ENCODE results near the gene RIMKLA. TPM values are rescaled to one million over a fixed set of nuclear protein-coding genes. Genes with fewer than 3 reads are reported as not detected.

RIMKLA gene
- total RNA-seq, 2 experiments from 2014 or later, result not detected

DNA sequence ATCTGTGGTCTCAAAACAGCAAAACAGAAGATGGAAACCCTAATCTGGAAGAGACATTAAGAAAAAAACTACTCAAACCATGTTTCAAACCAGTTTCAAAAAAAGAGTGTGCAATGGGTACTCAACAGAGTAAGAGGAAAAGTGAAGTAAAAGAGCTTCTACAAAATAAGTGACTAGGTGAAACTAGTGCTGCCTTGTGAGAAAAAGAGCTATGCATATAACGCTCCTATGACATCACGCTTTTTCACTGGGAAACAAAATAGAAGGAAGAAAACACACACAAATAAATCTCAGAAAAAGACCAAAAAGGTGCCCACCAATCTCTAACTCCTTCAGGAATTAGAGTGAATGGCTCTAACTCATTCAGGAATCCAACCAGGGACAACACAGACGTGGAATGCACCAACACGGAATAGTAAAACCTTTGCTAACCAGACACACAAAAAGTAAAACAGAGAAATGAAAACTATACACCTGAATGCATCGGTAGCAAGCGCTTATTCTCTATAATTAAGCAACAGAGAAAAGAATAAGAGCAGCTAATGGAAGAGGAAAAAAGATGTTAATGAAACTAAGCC, 46.8 kb upstream of the RIMKLA start:
- ChIA-PET POLR2A (interaction anchor here (0.5 to 1.3 kb wide), 3 partner anchors 8 to 1244 kb away, joined by 3 to 4 read pairs (median 3); no protein-coding TSS in a partner anchor), CTCF (ENCODE audit: unreplicated experiment) (no interaction called here)
- intact Hi-C loops (cut with micrococcal nuclease; ENCODE audit: unreplicated experiment), result loop anchor here (2.0 to 10.0 kb wide), 3 partner anchors 123 to 431 kb away; partner anchors contain the start of genes C1orf50, P3H1, PPCS and ZMYND12
- H3K4me1 ChIP-seq (ENCODE audit: insufficient read depth, low read length, poor library complexity, severe bottlenecking), result peaks cover 25% of the 10 kb centered on the region
- DNase-seq (ENCODE audit: low spot score), result peak; percentile 10
- TF ChIP-seq, protein P1, sequence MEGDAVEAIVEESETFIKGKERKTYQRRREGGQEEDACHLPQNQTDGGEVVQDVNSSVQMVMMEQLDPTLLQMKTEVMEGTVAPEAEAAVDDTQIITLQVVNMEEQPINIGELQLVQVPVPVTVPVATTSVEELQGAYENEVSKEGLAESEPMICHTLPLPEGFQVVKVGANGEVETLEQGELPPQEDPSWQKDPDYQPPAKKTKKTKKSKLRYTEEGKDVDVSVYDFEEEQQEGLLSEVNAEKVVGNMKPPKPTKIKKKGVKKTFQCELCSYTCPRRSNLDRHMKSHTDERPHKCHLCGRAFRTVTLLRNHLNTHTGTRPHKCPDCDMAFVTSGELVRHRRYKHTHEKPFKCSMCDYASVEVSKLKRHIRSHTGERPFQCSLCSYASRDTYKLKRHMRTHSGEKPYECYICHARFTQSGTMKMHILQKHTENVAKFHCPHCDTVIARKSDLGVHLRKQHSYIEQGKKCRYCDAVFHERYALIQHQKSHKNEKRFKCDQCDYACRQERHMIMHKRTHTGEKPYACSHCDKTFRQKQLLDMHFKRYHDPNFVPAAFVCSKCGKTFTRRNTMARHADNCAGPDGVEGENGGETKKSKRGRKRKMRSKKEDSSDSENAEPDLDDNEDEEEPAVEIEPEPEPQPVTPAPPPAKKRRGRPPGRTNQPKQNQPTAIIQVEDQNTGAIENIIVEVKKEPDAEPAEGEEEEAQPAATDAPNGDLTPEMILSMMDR (conservative IDR thresholded peaks at IDR 0.05; ENCODE audit: low read length), result no peak
- peak overlapping the region; percentile 81 for H3K4me2 ChIP-seq (ENCODE audit: low read length)
- H3K36me3 ChIP-seq (ENCODE audit: insufficient read depth, low read length), result peaks cover 10% of the 10 kb centered on the region
- no peaks in the 10 kb centered on the region for H3K9me3 ChIP-seq (ENCODE audit: low read length)
- H2AFZ ChIP-seq (ENCODE audit: low read length), result no peak overlapping the region
- peaks cover 69% of the 10 kb centered on the region for H3K79me2 ChIP-seq (ENCODE audit: insufficient read depth, low read depth, low read length)
- peaks cover 37% of the 10 kb centered on the region for H4K20me1 ChIP-seq (ENCODE audit: insufficient read depth, low read length)
- BruUV-seq (replicated peaks), result TSS peak; percentile 55
- peak overlapping the region; percentile 97 for H3K4me3 ChIP-seq (ENCODE audit: low read depth, low read length, poor library complexity, severe bottlenecking)
- H3K9me2 ChIP-seq (ENCODE audit: insufficient read depth, low read length), result no peaks in the 10 kb centered on the region
- H3K27ac ChIP-seq (ENCODE audit: low read depth, low read length, poor library complexity, severe bottlenecking), result peak overlapping the region; percentile 55

DNA sequence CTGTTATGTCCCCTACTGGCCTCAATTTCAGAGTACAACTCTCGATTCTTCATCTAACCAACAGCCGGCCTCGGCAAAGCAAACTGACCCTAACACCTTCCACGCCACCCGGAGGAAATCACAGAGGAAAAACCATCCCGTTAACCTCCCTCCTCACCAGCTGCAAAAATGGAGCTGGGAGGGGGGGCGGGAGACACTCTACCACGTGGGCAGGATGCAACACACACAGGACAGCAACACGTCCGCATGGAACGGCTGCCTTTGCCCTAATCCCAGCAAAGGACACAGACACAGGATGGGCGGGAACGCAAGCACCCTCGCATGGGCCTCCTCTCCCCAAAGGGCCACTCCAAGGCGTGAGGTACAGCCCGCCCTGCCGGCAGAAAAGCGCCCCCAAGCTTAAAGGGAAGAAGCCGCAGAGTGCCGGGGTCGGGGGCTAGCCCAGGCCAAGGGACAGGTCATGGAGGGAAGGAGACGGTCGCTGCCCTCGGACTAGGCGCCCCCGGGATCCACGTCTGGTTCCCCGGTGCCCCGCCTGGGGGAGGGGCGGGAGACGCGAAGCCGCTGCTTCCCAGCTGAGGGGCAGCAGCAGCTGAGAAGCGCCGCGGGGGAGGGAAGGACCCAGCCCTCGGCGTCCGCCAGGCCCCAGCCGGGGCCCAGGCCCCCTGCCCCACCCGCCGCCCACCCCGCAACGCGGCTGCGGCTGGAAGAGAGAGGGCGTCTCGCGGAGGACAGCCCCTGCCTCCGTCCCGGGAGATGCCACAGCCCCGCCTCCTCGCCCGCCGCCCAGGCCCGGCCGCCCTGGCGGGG, 46.1 kb upstream of the RIMKLA start:
- Histone ChIP-seq H3K79me2 (ENCODE audit: insufficient read depth, low read depth, low read length) (peaks cover 62% of the 10 kb centered on the region), H3K36me3 (ENCODE audit: insufficient read depth, low read length) (peaks cover 8% of the 10 kb centered on the region), H2AFZ (ENCODE audit: low read length) (peak overlapping the region; percentile 46; the same call in 1 of the 2 replicates), H3K27ac (ENCODE audit: low read depth, low read length, poor library complexity, severe bottlenecking) (peak overlapping the region; percentile 55), H3K4me1 (ENCODE audit: insufficient read depth, low read length, poor library complexity, severe bottlenecking) (peaks cover 25% of the 10 kb centered on the region), H3K9me2 (ENCODE audit: insufficient read depth, low read length) (no peaks in the 10 kb centered on the region), H4K20me1 (ENCODE audit: insufficient read depth, low read length) (peaks cover 30% of the 10 kb centered on the region), H3K4me2 (ENCODE audit: low read length) (peak overlapping the region; percentile 81), H3K9me3 (ENCODE audit: low read length) (no peaks in the 10 kb centered on the region), H3K4me3 (ENCODE audit: low read depth, low read length, poor library complexity, severe bottlenecking) (peak overlapping the region; percentile 97)
- peak; percentile 50 for DNase-seq (ENCODE audit: low spot score)
- POLR2A ChIA-PET, result interaction anchor here (0.5 to 1.3 kb wide), 3 partner anchors 9 to 1243 kb away, joined by 3 to 4 read pairs (median 3); no protein-coding TSS in a partner anchor
- intact Hi-C loops (cut with micrococcal nuclease; ENCODE audit: unreplicated experiment), result loop anchor here (2.0 to 10.0 kb wide), 3 partner anchors 122 to 430 kb away; partner anchors contain the start of genes C1orf50, P3H1, PPCS and ZMYND12
- CTCF ChIA-PET (ENCODE audit: unreplicated experiment), result no interaction called here
- BruUV-seq (replicated peaks), result no TSS peak
- no peak for TF ChIP-seq EZH2phosphoT487 (IDR thresholded peaks at IDR 0.05; ENCODE audit: borderline replicate concordance, low read depth, low read length)
- TF ChIP-seq, protein P1 (conservative IDR thresholded peaks at IDR 0.05; ENCODE audit: low read length), result 0 out of 2 replicates have a peak, but pooled peaks have one; percentile 15
